ENCODE data around the gene FAM219B.

GRCh38 chr15:74951006-74951405 is 44.4 kb upstream of the FAM219B start:
- TF ChIP-seq POLR2A (IDR thresholded peaks at IDR 0.05; ENCODE audit: low read length) (no peak), GATA1 (IDR thresholded peaks at IDR 0.05; ENCODE audit: low read depth, low read length) (no peak)

All from erythroblast (primary cell).